AG09319 (cell line): ENCODE results near the gene CDKN2B-AS1.

Experiments used
- DNase-seq: peaks from one replicate; pipeline ENCODE4 v3.0.0-alpha.2; 2010; ENCODE audit warnings: low read depth; ENCODE audit errors: extremely low read depth
- TF ChIP-seq, protein P1 (sequence below): IDR thresholded peaks from 2 replicates; pipeline ENCODE4 v1.5.1; 2011; ENCODE audit warnings: low read depth, mild to moderate bottlenecking, inconsistent platforms, low read length, moderate library complexity

The CDKN2B-AS1 gene

GRCh38 chr9:22108581-22109370, 114.2 kb downstream of the CDKN2B-AS1 start:
- DNase-seq: no peak
- TF ChIP-seq, protein P1, sequence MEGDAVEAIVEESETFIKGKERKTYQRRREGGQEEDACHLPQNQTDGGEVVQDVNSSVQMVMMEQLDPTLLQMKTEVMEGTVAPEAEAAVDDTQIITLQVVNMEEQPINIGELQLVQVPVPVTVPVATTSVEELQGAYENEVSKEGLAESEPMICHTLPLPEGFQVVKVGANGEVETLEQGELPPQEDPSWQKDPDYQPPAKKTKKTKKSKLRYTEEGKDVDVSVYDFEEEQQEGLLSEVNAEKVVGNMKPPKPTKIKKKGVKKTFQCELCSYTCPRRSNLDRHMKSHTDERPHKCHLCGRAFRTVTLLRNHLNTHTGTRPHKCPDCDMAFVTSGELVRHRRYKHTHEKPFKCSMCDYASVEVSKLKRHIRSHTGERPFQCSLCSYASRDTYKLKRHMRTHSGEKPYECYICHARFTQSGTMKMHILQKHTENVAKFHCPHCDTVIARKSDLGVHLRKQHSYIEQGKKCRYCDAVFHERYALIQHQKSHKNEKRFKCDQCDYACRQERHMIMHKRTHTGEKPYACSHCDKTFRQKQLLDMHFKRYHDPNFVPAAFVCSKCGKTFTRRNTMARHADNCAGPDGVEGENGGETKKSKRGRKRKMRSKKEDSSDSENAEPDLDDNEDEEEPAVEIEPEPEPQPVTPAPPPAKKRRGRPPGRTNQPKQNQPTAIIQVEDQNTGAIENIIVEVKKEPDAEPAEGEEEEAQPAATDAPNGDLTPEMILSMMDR: no peak

DNA sequence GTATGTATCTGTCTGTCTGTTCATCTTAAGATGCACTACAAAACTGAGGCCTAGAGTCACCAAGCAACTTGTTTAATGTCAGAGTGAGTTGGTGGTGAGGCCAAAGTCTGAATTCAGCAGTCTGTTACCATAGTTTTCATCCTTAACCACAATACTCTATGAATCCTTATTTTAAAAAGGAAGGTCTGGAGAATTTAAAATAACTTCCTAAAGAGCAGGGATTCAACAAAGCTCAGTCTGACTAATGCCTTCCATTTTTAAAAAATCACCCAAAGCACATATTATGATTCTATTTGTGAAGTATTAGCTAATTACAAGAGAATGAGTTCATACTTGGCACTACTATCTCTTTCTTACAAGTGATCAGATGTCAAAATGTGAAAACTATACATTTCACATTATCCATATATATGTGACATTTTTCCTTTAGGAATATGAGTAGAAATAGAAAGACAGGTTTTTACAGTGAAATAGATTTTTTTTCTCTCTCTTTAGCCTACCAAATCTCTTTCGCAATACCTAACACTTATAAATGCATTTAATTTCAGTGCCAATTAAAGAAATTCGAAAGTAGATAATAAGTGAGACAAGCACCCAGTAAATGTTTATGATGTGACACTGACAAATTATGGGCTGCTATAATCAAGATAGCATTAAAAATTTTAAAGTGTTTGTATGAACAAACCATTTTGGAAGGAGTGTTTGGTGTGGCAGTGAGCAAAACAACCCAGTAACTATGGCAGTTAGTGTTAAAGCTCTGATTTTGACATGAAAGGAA, 116.8 kb downstream of the CDKN2B-AS1 start:
- TF ChIP-seq, protein P1: no peak
- no peak for DNase-seq

- TF ChIP-seq, protein P1: no peak
Observed at GRCh38 chr9:22111954-22112247, 117.3 kb downstream of the CDKN2B-AS1 start.

GRCh38 chr9:22112870-22113821, 118.6 kb downstream of the CDKN2B-AS1 start:
- DNase-seq: no peak
- TF ChIP-seq, protein P1: no peak

More at GRCh38 chr9:22111954-22112247, 117.3 kb downstream of the CDKN2B-AS1 start:
- no peak for DNase-seq

DNA sequence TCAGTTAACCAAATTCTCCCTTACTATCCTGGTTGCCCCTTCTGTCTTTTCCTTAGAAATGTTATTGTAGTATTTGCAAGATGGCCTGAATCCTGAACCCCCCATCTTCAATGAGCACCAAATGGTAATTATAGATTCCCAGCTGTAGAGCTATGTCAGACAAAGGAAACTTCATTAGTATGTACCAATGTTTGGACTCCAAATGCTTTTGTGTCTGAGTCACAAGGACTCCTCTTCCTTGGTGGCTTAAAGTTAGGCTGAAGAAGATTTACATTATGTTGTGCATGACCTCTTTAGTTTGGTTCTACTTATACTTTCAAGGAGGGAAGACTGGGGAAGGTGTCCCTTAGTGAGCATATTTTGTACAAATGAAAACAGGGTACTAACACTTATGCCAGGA, 120.4 kb downstream of the CDKN2B-AS1 start:
- TF ChIP-seq, protein P1: no peak

GRCh38 chr9:22116758-22117157, 122.2 kb downstream of the CDKN2B-AS1 start:
- DNase-seq: no peak
- TF ChIP-seq, protein P1: no peak

More for the DNA sequence above, 120.4 kb downstream of the CDKN2B-AS1 start:
- no peak for DNase-seq
